ENCODE results near the gene ITPKA.

ITPKA gene

GRCh38 chr15:41494922-41495735 is 1.5 kb downstream of the ITPKA start:
- TF ChIP-seq TAF1 (IDR thresholded peaks at IDR 0.05; ENCODE audit: borderline replicate concordance, insufficient read depth, low read length) (no peak), POLR2AphosphoS5 (IDR thresholded peaks at IDR 0.05; ENCODE audit: low read depth, low read length) (no peak), FOXP2 (optimal IDR thresholded peaks at IDR 0.05; ENCODE audit: borderline replicate concordance, extremely low read depth, extremely low read length, insufficient read depth) (no peak), SIN3A (IDR thresholded peaks at IDR 0.05; ENCODE audit: borderline replicate concordance, insufficient read depth, low read length) (no peak), REST (IDR thresholded peaks at IDR 0.05; ENCODE audit: insufficient read depth in 1 of 2, low read depth in 2 of 2, low read length in 2 of 2) (no peak)

- TF ChIP-seq REST (IDR thresholded peaks at IDR 0.05; ENCODE audit: insufficient read depth in 1 of 2, low read depth in 2 of 2, low read length in 2 of 2) = no peak
Measured at GRCh38 chr15:41495736-41496599, 2.3 kb downstream of the ITPKA start.

GRCh38 chr15:41498657-41499056 is 5.0 kb downstream of the ITPKA start:
- TF ChIP-seq REST (IDR thresholded peaks at IDR 0.05; ENCODE audit: insufficient read depth in 1 of 2, low read depth in 2 of 2, low read length in 2 of 2) (no peak), SIN3A (IDR thresholded peaks at IDR 0.05; ENCODE audit: borderline replicate concordance, insufficient read depth, low read length) (no peak), FOXP2 (optimal IDR thresholded peaks at IDR 0.05; ENCODE audit: borderline replicate concordance, extremely low read depth, extremely low read length, insufficient read depth) (no peak), POLR2AphosphoS5 (IDR thresholded peaks at IDR 0.05; ENCODE audit: low read depth, low read length) (no peak)

GRCh38 chr15:41499109-41499851 is 5.6 kb downstream of the ITPKA start:
- no peak for TF ChIP-seq POLR2AphosphoS5 (IDR thresholded peaks at IDR 0.05; ENCODE audit: low read depth, low read length)
- no peak for TF ChIP-seq SIN3A (IDR thresholded peaks at IDR 0.05; ENCODE audit: borderline replicate concordance, insufficient read depth, low read length)
- TF ChIP-seq FOXP2 (optimal IDR thresholded peaks at IDR 0.05; ENCODE audit: borderline replicate concordance, extremely low read depth, extremely low read length, insufficient read depth) = no peak

- TF ChIP-seq REST (IDR thresholded peaks at IDR 0.05; ENCODE audit: insufficient read depth in 1 of 2, low read depth in 2 of 2, low read length in 2 of 2) (no peak), TAF1 (IDR thresholded peaks at IDR 0.05; ENCODE audit: borderline replicate concordance, insufficient read depth, low read length) (no peak), FOXP2 (optimal IDR thresholded peaks at IDR 0.05; ENCODE audit: borderline replicate concordance, extremely low read depth, extremely low read length, insufficient read depth) (no peak), SIN3A (IDR thresholded peaks at IDR 0.05; ENCODE audit: borderline replicate concordance, insufficient read depth, low read length) (no peak), POLR2AphosphoS5 (IDR thresholded peaks at IDR 0.05; ENCODE audit: low read depth, low read length) (no peak)
Measured at GRCh38 chr15:41501191-41501917, 7.7 kb downstream of the ITPKA start.
